PC-9 (cell line): ENCODE measurements around the gene ADGB. TPM values are rescaled to one million over a fixed set of nuclear protein-coding genes. Genes with fewer than 3 reads are reported as not detected.
A peak's percentile ranks its signal among the peaks of the same experiment; 100 is the strongest.

ENCODE experiments used
- BruUV-seq: library from RNA; stranded (reverse); fragments of 400-500 nt; replicated peaks from 2 replicates; lab custom pipeline; 2021; lab: Mats Ljungman, UMichigan
- CTCF ChIA-PET: fragments of 300-600 bp; sonication (Branson Sonifier 250); formaldehyde crosslinking; loops from one replicate; lab custom pipeline; 2022; ENCODE audit warnings: antibody characterized with exemption; lab: Charles Lee
- POLR2A ChIA-PET: fragments of 300-600 bp; sonication (Branson Sonifier 250); formaldehyde crosslinking; loops from one replicate; lab custom pipeline; 2022; ENCODE audit warnings: antibody characterized with exemption; ENCODE audit not compliant: unreplicated experiment; lab: Charles Lee
- DNase-seq, 2 experiments: peaks; one replicate each; pipeline versions ENCODE4 v3.0.0 to v3.0.0-alpha.2; 2015 to 2022; ENCODE audit warnings: mixed read lengths in 1 of 2
- H2AFZ ChIP-seq: fragments of 200-600 bp; sonication (generic); 2 replicates; pipeline ENCODE4 v1.8.1; 2017; ENCODE audit warnings: antibody characterized with exemption
- H3F3A ChIP-seq: fragments of 200-600 bp; sonication (generic); 2 replicates; pipeline ENCODE4 v1.8.1; 2017; ENCODE audit warnings: antibody characterized with exemption, mild to moderate bottlenecking, low read depth; ENCODE audit not compliant: insufficient read depth
- H3K27ac ChIP-seq: fragments of 200-600 bp; sonication (generic); 2 replicates; pipeline ENCODE4 v1.6.1; 2016; ENCODE audit warnings: mixed run types
- H3K27me3 ChIP-seq: fragments of 200-600 bp; sonication (generic); 2 replicates; pipeline ENCODE4 v1.6.1; 2016; ENCODE audit warnings: low read depth, mixed run types; ENCODE audit not compliant: insufficient read depth
- H3K36me3 ChIP-seq: fragments of 200-600 bp; sonication (generic); 2 replicates; pipeline ENCODE4 v1.6.1; 2016; ENCODE audit warnings: low read depth, mixed run types
- H3K4me1 ChIP-seq: fragments of 200-600 bp; sonication (generic); replicated peaks from 2 replicates; pipeline ENCODE4 v1.6.1; 2016; ENCODE audit warnings: mixed run types; ENCODE audit not compliant: insufficient read depth
- H3K4me2 ChIP-seq: fragments of 200-600 bp; sonication (generic); 2 replicates; pipeline ENCODE4 v1.6.1; 2017; ENCODE audit warnings: mixed run types
- H3K4me3 ChIP-seq: fragments of 200-600 bp; sonication (generic); 2 replicates; pipeline ENCODE4 v1.6.1; 2016; ENCODE audit warnings: mixed run types
- H3K79me2 ChIP-seq: fragments of 200-600 bp; sonication (generic); 2 replicates; pipeline ENCODE4 v1.6.1; 2017; ENCODE audit warnings: low read depth, mixed run types
- H3K9me2 ChIP-seq: fragments of 200-600 bp; sonication (generic); 2 replicates; pipeline ENCODE4 v1.8.1; 2017; ENCODE audit warnings: mild to moderate bottlenecking; ENCODE audit not compliant: insufficient read depth
- H3K9me3 ChIP-seq: fragments of 200-600 bp; sonication (generic); 2 replicates; pipeline ENCODE4 v1.8.1; 2016; ENCODE audit warnings: low read depth; ENCODE audit not compliant: insufficient read depth
- H4K20me1 ChIP-seq: fragments of 200-600 bp; sonication (generic); 2 replicates; pipeline ENCODE4 v1.8.1; 2017; ENCODE audit not compliant: insufficient read depth
- EZH2 ChIP-seq: fragments of 200-600 bp; sonication (generic); IDR thresholded peaks from 2 replicates; pipeline ENCODE4 v1.8.0; 2017; ENCODE audit warnings: antibody characterized with exemption, low read depth
- intact Hi-C: fragments of 100-400 bp; cut with micrococcal nuclease; formaldehyde crosslinking; loops from one replicate; pipeline ENCODE4 v1.10.0; 2022; ENCODE audit not compliant: unreplicated experiment
- total RNA-seq: library from RNA; stranded (reverse); gene quantifications from 2 replicates; pipeline ENCODE4 v1.2.3, GENCODE V29; 2021
- TF ChIP-seq, protein P1 (sequence below): fragments of 200-600 bp; sonication (generic); conservative IDR thresholded peaks from 2 replicates; pipeline ENCODE4 v1.6.1; 2017; ENCODE audit warnings: mixed run types, antibody characterized with exemption, mild to moderate bottlenecking, moderate library complexity

The ADGB gene
- total RNA-seq, 1 experiment from 2014 or later = not detected

DNA sequence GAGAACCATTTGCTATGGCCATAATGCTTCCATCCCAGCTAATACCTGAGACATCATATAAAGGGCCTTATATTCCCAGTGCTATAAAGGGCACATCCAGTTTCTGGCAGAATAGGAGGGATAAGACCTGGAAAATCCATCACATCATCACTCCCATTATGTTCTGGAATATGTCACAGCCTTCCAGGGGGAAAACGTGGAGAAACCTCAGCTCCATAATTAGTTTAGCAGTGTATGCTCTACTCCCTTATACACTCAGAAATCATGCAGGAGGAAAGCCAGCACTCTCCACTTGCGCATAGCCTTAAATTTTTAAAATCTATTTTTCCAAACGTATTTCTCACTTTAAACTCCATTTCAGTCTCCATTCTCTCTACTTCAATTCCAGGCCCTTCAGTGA is 140.9 kb downstream of the ADGB start:
- TF ChIP-seq EZH2 = no peak
- no peak overlapping the region for H3K4me2 ChIP-seq
- H3K4me1 ChIP-seq = peaks cover 5% of the 10 kb centered on the region
- H3K9me2 ChIP-seq = 0 out of 2 replicates have a peak, but pooled peaks cover 5% of the 10 kb centered on the region
- DNase-seq = no peak
- no peaks in the 10 kb centered on the region for H3F3A ChIP-seq
- H3K9me3 ChIP-seq = no peaks in the 10 kb centered on the region
- H3K79me2 ChIP-seq = no peaks in the 10 kb centered on the region
- no peak overlapping the region for H3K4me3 ChIP-seq
- intact Hi-C loops = no loop called here
- BruUV-seq = no TSS peak
- CTCF ChIA-PET = no interaction called here
- no peaks in the 10 kb centered on the region for H3K36me3 ChIP-seq
- no peak overlapping the region for H2AFZ ChIP-seq
- H4K20me1 ChIP-seq = no peaks in the 10 kb centered on the region
- no peak overlapping the region for H3K27ac ChIP-seq
- POLR2A ChIA-PET = no interaction called here
- no peaks in the 10 kb centered on the region for H3K27me3 ChIP-seq

DNA sequence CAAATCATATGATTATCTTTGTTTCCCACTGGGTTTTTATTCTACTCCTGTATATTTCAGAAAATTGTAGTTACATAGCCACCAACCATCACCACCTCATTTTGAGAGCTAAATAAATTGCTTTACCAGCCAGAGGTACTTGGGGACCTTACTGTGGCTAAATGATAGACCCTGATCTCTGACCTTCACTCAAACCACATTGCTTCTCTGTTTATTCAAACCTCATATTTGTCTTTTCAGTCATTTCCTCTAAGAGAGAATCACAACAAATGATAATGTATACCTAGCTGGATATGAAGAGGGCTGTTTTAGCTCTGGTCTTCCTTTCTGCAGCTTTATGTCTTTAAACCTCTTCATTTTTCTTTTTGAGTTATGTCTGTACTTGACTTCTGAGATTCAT is 142.8 kb downstream of the ADGB start:
- no peak for DNase-seq
- ChIA-PET POLR2A (no interaction called here), CTCF (no interaction called here)
- Histone ChIP-seq H3K9me3 (no peaks in the 10 kb centered on the region), H3K27me3 (no peaks in the 10 kb centered on the region), H2AFZ (no peak overlapping the region), H3K4me3 (no peak overlapping the region), H4K20me1 (no peaks in the 10 kb centered on the region), H3K4me2 (no peak overlapping the region), H3K27ac (no peak overlapping the region), H3K4me1 (peaks cover 5% of the 10 kb centered on the region), H3K9me2 (0 out of 2 replicates have a peak, but pooled peaks cover 5% of the 10 kb centered on the region), H3K36me3 (no peaks in the 10 kb centered on the region), H3F3A (no peaks in the 10 kb centered on the region), H3K79me2 (no peaks in the 10 kb centered on the region)
- intact Hi-C loops = no loop called here
- BruUV-seq = no TSS peak
- TF ChIP-seq, protein P1, sequence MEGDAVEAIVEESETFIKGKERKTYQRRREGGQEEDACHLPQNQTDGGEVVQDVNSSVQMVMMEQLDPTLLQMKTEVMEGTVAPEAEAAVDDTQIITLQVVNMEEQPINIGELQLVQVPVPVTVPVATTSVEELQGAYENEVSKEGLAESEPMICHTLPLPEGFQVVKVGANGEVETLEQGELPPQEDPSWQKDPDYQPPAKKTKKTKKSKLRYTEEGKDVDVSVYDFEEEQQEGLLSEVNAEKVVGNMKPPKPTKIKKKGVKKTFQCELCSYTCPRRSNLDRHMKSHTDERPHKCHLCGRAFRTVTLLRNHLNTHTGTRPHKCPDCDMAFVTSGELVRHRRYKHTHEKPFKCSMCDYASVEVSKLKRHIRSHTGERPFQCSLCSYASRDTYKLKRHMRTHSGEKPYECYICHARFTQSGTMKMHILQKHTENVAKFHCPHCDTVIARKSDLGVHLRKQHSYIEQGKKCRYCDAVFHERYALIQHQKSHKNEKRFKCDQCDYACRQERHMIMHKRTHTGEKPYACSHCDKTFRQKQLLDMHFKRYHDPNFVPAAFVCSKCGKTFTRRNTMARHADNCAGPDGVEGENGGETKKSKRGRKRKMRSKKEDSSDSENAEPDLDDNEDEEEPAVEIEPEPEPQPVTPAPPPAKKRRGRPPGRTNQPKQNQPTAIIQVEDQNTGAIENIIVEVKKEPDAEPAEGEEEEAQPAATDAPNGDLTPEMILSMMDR = no peak
- no peak for TF ChIP-seq EZH2

DNA sequence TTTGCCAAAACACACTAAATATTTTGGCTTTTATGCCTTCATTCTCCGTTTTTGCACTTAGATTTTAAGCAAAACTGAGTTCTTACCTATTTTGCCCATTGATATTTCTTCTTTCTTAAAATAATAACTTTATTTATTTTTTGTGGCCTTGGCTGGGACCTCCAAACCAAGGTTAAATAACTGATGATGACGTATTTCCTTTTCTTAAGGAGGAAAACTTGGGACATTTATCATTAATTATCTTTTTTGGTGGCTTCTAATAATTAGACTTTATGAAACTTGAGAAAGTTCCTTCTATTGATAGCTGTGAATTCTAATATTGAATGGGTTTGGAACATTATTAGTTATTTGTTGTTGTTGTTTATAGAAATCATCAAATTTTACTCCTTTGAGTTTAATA is 154.5 kb downstream of the ADGB start:
- intact Hi-C loops = no loop called here
- ChIA-PET CTCF (no interaction called here), POLR2A (no interaction called here)

More for the DNA sequence above, 154.5 kb downstream of the ADGB start:
- Histone ChIP-seq H3K4me3 (no peak overlapping the region), H3K9me3 (no peaks in the 10 kb centered on the region; the same call in 1 of the 2 replicates), H3F3A (no peaks in the 10 kb centered on the region), H3K27me3 (no peaks in the 10 kb centered on the region), H3K79me2 (no peaks in the 10 kb centered on the region), H3K36me3 (no peaks in the 10 kb centered on the region), H3K27ac (no peak overlapping the region), H3K9me2 (no peaks in the 10 kb centered on the region), H3K4me2 (no peak overlapping the region), H3K4me1 (peaks cover 9% of the 10 kb centered on the region), H2AFZ (peak overlapping the region; percentile 17; the same call in 1 of the 2 replicates), H4K20me1 (no peaks in the 10 kb centered on the region)
- TF ChIP-seq EZH2 = no peak
- TF ChIP-seq, protein P1 = no peak
- no TSS peak for BruUV-seq
- DNase-seq = no peak
